HG02759 (cell line): Measurements from ENCODE around the gene ICA1.
"Not testable (repeated sequence)": the region's sequence is repeated elsewhere in the genome, so short reads cannot be mapped to it uniquely, and the experiment has no call there.

Experiments used
- ATAC-seq: cut with Tn5 transposase; IDR thresholded peaks from one replicate; pipeline ENCODE4 v1.9.1; 2021; ENCODE audit warnings: mild to moderate bottlenecking, moderate library complexity; ENCODE audit not compliant: unreplicated experiment

The ICA1 gene

DNA sequence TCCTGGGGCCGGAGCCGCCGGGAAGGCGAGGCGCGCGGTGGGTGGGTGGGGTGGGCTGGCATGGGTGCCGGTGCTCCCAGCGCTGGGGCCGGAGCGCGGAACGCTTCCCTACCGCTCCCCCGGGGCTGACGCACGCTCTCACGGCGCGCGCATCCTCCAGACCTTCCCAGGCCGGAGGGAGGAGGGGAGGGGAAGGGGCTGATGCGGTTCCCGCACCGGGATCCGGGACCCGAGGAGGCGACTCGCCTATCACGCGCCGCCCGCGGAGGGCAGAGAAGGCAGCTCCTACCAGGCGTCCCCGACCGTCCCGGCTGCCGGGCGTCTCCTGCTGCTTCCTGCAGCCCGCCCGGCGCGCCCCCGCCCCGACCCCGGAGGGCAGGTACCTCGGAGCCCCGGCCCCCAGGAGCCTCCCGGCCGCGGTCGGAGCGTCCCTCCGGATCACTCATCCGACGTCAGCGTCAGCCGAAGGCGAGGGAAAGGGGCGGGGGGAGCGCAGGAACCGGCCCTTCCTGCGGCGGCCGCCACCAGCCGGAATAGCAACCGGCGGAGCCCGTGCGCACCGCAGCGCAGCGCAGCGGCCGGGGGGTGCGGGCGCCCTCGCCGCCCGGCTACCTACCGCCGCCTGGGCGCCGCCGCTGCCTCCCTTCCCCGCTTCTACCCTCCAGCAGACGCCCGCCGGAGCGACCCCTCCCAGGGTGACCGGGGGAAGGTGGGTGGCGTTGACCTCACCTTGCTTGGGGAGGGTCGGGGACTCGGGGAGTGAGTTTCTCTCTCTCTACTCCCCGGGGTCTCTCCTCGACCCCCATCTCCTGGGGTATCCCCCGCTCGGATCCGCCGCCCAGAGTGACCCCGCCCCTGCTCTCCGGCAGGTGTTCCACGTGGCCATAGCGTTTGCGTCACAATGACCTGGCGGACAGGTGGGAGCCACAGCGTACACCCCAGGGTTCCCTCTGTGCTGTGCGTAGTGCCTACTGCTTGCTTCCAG, at the start of gene ICA1:
TSS of gene ICA1 (minus strand) at position 457 of the 985 bp plus-strand sequence. CDS start 26,241 bp downstream, outside the sequence.
- ATAC-seq, result peak; percentile 73

DNA sequence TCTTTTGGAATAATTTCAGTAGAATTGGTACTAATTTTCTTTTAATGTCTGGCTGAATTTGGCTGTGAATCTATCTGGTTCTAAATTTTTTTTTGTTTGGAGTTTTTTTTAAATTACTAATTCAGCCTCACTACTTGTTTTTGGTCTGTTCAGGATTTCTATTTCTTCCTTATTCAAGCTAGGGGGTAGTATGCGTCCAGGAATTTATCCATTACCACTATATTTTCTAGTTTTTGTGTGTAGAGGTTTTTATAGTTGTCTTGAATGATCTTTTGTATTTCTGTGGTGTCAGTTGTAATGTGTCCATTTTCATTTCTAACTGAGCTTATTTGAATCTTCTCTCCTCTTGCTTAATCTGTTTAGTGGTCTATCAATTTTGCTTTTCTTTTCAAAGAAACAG, 48.9 kb upstream of the ICA1 start:
- ATAC-seq, result no peak

DNA sequence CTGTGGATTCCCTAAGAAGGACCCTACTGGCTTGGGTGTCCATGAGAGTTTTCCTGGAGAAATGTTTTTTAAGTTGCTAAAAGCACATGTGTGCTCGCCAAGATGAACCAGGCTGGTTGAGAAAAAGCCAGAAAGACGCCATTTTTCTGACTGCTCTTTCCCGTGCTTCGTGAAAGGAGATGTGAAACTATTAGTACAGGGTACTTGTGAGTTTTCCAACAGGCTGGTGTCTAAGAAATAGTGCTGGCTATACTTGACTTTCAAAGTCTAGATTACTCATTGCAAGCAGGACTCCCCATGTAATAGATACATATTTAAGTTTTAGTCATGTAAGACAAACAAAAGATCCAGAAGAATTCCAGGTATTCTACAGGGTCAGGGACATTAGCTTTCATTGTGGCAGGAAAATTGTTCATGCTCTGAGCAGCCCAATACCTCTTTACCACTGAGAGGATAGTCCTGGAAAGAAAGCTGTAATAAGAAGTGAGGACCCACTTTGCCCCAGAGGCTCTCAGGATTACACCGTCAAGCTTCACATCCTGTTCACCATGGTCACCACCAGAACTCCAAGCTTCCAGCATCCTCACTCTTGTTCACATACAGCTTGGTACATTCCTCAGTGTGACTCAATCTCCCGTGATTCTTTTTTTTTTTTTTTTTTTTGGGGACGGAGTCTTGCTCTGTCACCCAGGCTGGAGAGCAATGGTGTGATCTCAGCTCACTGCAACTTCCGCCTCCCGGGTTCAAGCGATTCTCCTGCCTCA, 43.8 kb upstream of the ICA1 start:
- ATAC-seq, result no peak

DNA sequence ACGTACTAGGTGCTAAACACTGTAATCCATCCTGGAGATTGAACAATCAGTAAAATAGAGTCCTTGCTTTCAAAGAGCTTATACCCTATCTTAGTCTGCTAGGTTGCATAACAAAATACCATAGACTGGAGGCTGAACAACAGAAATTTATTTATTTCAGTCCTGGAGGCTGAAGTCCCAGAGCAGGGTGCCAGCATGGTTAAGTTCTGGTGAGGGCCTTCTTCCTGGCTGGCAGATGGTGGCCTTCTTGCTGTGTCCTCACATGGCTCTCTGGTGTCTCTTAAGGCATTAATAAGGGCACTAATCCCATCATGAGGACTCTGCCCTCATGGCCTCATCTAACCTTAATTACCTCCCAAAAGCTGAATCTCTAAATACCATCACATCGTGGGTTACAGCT, 43.1 kb upstream of the ICA1 start:
- ATAC-seq, result no peak

DNA sequence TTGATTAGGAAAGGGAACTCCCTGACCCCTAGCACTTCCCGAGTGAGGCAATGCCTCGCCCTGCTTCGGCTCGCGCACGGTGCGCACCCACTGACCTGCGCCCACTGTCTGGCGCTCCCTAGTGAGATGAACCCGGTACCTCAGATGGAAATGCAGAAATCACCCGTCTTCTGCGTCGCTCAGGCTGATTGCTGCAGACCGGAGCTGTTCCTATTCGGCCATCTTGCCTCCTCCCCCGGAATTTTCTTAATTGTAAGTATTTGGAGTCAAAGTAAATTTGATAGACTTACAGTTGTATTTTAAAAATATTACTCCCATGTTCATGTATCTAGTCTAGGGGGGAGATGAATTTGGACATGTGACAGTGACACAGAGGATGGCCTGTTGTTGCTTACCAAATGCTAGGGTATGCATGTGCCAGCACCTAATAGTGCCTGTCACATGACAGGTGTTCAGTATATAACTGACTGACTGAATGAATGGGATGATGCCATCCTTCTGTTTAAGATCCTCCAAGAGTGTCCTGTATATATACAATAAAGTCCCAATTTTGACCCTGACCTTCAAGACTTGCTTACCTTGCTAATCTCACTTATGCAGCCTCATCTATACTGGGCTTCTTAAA, 42.0 kb upstream of the ICA1 start:
- ATAC-seq, result no peak

DNA sequence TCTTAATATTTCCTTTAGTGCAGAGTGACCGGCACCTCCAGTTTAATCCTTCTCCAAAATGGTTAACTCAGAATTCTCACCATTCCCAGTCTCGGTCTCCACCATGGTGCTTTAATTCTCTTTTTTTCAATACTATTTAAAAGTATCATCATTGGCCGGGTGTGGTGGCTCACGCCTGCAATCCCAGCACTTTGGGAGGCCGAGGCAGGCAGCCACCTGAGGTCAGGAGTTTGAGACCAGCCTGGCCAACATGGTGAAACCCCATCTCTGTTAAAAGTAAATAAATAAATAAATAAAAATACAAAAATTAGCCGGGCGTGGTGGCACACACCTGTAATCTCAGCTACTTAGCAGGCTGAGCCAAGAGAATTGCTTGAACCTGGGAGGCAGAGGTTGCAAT, 35.1 kb upstream of the ICA1 start:
- not testable (repeated sequence) for ATAC-seq

DNA sequence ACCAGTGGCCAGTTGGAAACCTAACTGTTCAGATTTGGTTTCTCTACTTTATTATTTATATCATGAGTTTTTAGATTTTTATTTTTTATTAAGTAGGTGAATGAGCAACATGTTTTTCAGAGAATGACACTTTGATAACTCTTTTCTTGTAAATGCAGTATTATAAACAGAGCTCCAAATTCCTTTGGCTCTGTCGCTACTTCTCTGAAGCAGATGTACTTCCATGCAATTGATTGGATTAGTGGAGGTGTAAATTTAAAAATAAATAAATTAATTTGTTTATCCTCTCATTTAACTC, 34.3 kb upstream of the ICA1 start:
- no peak for ATAC-seq

DNA sequence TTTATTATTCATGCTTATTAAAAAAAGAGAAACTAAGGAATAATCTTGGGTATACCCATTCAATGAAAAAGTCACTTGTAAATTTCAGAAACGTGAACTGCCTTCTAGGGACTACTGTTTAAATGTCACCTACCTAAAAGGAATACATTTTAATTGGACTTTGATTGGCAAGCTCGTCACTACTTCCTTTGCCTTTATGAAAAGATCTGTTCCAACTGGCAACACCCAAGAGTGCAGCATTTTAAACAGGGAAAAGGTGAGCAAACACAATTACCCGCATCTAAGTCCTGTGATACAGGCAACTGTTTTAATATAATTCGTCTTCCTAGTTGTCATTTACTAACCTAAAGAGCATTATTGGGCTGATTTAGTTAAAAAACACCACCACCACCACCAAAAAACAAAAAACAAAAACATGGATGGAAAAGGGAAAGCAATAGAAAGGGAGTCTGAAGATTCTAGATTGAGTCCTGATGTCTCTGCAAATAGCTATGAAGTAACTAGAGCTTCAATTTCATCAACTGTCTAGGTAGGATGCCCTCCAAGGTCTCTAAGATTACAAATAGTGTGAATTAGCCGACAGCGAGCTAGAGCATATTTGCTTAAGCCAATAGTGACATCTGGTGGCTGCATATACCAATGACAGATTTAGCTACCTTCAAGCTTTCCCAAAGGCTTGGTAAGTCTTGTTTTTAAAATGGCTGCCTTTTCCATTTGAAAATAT, 33.8 kb upstream of the ICA1 start:
- peak; percentile 99 for ATAC-seq

DNA sequence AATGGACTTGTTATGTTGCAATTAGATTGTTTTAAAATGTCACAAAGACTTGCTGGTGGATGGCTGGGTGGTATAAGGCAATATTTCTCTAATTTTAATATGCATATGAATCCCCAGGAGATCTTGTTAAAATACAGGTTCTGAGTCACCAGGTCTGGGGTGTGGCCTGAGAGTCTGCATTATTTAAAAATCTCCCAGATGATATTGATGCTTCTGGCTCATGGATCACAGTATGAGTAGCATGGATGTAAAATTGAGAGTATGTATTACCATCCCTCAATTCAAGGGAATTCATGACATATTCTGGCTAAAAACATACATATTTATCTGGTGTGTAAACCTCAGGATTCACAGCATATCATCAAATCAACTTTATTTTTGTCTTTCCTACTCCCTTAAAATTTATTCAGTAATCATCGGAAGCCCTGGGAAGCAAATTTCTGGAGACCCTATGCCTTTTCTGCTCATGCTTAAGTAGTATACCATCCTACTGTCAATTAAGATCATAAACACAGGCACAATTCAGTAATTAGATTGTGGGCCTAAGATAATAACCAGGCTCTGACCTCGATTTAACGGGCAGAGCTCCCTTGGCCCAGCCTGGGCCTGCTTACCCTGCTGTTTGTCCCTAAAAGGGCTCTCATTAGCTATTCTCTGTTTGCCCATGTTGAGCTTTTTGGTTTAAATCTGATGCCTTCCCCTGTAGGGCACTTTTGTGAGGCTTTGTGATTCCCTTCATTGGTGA, 29.6 kb upstream of the ICA1 start:
- no peak for ATAC-seq

DNA sequence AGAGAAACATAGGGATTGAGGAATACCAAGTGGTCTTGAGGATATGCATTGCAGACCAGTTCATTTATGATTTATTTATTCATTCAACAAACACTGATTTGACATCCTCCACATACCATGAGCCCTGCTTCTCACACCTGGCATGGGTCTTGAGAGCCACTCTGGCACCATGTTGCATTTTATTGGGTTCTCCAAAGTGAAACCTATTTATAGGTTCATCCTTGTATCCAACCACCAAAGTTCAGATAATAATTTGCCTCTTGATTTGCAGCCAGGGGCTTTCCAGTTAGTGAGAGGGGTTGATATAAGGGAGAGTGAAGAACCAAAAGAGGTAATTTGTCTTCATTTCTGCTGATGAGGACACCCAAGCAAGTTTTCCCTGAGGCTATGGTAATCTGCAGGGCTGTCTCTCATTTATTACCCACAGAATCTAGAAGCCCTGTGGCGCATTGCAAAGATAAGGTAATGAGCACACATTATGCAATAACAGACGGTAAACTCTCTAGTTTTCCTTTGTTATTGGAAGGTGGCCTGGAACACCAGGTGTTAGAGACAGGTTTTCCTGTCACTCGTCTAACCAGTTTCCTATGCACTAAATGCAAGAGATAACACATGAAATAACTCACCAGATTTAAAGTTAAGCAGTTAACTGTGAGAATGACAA, 28.8 kb upstream of the ICA1 start:
- no peak for ATAC-seq

DNA sequence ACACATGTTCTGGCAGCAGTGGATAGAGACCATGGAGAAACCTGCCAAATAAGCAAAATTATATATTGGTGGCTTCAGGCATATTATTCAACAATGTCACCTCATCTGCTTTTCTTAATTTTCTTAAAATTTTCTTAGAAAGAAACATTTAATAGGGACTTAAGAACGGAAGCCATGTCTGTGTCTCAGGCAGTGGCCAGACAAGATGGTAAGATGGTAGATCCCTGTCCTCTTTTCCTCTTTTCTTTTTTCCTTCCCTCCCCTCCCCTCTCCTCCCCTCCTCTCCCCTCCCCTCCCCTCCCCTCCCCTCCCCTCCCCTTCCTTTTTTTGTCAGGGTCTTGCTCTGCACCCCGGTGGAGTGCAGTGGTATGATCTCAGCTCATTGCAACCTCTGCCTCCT, 24.2 kb upstream of the ICA1 start:
- ATAC-seq, result no peak

DNA sequence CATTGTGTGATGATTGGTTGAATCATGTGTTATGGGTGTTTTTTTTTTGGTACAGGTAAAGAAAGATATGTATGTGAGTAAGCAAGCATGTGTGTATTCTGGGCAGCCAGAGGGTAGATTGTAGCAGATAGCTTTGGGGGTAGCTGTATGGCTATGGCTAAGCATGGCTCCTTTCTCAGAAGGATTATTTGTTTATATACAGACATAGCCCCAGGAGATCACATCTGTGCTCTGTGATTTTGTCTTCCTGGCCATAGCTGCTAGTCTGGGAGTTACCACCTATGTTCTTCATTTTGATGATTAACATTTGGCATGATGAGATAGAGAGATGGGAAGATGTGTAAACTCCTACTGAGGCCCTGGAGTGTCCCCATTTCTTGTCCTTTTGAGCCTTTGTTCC, 23.2 kb upstream of the ICA1 start:
- ATAC-seq, result no peak

DNA sequence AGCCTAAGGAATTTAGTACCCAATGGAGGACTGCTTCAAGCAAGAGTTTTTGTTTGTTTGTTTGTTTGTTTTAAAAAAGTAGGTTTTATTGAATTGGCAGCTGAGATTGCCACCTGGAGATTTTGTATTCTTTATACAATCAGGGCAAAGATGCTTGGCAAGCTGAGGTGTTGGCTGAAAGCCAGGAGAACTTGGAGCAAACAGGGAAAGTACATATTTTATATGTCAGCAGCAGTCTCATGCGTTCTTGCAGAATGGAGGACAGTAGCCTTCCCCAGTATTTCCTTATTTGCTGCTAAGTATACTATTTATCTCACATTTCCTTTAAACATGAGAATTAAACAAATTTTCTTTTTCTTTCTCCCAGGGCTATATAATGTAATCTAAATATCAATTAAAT, 22.6 kb upstream of the ICA1 start:
- ATAC-seq, result no peak

DNA sequence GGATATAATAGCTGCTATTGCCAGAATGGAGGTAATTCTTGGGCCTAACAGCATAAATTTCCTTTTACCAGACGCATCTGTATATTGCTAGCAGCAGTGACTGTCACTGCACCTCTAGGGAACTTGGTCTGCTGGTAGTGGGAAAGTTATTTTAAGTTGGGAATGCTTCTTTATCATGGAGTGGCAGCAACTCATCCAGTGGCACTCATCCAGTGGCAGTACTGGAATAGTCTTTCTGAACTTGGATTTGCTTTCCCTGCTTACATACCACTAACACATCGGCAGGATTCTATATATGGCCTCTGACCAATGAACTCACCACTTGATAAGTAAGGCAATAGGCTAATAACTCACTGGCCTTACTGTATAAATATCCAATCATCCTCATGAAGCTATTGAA, 22.0 kb upstream of the ICA1 start:
- ATAC-seq, result no peak

DNA sequence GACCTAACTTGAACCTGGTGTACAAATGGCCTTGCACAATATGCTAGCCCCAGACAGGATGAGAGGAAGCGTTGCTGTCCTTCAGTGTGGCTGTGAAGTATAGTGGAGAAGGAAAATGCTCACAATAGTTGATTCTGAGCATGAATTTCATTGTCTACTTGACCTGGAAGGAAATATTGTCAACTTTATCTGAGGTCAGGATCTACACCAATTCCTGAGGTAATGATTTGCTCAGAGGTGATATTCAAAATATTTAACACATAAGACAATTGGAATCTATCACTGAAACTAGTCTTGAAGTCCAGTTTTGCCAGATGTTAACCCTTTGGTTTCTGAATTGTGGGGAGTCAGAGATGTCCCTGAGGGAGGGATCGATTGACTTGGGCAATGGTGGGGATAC, 20.9 kb upstream of the ICA1 start:
- ATAC-seq, result no peak

DNA sequence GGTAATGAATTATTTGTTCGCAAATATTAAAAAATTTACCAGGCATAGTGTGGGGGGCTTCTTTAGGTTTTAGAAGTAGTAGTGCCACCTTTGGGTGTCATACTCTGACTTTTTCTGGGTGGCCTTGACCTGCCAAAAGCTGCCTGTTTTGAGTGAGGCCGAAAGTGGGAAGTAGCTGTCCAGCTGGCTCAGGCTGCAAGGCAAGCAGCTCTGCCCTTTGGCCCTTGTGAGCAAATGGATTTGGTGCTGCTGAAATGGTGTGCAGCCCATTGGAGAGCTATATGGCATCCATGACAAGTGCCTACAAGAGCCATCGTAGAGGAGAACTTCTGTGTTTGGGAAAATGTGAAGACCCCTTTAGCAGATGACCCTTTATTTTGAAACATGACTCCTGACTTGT, 20.2 kb upstream of the ICA1 start:
- no peak for ATAC-seq

DNA sequence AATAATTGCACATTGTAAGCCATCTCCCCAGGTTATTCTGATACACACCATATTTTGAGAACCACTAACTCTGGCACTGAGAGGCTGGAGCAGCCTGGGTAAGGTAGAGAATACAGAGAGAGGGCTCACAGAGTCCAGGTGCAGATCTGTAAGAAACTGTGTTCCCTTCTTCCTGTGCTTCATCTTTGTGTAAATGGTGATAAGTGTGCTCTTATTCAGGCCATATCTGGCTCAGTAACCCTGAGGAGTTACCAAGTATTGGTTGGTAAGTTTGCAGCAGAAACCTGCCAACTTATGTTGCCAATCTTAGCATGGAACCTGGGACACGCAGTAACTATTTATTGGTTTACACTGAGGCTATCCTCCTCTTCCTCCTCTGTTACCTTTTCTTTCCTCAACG, 16.2 kb upstream of the ICA1 start:
- no peak for ATAC-seq

DNA sequence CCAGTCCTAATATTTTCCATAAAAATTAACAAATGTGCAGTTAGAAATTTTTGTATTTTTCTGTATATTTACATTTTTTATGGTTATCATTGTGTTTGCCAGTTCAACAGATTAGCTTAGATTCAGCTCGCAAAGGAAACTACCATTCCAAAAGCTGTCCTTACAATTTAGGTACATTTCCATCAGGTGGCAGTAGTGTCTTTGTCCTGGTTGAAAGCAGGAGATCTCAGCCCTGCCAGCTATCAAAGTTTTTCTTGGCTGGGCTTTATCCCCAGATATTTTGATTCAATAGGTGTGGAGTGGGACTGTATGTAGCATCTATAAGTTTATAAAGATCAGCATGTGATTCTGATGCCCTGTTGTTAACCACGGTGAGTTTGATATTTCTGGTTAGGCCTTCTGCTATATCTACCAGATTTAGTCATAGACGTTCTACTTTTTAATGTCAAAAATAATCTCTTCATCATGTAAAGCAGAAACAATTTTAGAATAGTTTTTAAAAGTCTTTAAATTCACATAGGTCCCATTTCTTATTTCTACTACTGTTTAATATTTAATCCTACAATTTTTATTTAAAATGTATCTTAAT, 15.5 kb upstream of the ICA1 start:
- no peak for ATAC-seq

DNA sequence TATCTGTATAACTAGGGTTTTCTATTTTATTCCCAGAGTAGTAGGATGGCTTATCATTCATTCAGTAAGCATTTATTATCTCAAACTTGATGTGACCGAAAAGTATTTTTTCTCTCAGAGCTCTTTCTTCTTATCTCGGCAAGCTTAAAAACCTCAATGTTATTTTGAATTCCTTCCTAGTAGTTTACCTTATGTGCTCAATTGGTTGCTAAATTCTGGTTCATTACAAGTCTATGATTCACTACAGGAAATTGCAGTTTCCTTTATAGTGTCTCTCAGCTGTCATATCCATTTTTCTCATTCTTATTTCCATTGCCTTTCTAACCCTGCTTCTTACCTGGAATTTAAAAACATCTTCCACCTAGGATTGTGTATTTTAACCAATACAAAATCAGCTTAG, 12.6 kb upstream of the ICA1 start:
- no peak for ATAC-seq

DNA sequence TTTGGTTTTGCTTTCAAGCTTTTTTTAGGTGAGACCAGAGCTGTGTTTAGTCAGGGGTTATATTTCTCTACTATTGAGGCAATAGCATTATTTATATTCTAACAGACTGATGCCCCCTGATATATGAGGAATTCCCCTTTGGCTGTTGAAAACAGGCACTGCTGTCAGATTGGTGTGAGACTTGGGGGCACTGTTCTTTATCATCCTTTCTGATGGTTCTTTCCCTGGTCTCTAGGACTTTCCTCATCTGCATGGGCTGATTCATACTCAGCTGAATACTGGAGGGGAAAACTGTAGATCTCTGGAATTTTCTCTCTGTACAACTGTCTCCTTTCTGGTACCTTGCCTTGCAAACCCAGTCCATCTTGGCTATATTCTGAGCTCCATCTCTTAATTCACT, 10.0 kb upstream of the ICA1 start:
- ATAC-seq, result no peak
